NCI-H1092 (cell line): ENCODE results near the gene SLC7A1.

Experiments used
- DNase-seq: peaks from one replicate; lab custom pipeline; 2025; lab: John Stamatoyannopoulos, UW

SLC7A1 gene

DNA sequence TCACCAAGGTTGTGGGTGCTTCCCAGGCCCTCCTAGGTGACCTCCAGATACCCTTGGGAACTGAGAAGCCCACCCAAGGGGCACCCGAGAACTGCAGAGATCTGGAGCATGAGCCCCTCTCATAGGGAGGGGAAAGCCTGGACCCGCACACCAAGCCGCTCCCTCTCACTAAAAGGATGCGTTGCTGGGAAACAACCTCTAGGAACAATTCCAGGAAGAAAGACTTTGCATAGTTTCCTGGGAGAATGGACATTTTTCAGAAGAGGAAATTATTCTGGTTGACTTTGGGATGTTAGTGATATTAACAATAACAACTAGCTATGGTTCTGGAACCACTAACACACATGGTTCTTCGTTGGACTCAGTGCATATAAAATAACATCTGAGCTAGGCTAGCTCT is 64.6 kb downstream of the SLC7A1 start:
- DNase-seq, result no peak

DNA sequence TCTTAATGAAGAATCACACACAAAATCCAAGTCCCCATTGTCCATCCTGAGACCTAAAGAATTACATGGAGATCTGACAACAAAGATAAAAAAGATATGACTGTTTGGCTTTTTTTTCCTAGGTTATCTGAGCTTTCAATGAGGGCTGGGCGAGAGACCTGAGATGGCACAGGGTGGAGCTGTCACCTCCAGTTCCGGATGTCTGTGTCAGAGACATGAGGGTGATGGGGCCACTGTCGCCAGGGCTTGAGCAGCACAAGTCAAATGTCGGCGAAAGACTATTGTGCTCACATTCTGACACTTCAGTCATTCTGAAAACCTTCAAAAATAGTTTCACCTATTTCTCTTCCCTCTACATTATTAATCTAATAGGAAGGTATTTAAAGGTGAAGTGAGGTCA is 65.7 kb downstream of the SLC7A1 start:
- DNase-seq, result no peak

DNA sequence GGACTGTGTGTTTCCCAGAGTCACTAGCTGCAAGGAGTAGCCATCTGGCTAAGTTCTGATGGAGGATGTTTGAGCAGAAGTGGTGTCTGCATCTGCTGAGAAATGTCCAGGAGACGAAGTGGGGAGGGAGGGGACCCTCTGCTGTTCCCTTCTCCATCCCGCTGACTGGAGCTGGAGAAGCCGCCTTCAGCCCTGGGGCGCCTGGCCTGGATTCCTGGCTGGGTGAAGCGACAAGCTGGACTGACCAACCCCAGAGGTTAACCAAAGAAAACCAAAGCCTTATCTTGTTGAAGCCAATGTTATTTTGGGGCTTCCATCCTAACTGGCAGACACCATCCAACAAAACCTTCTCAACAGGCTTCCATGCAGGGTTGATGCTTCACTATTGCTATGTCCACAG is 67.6 kb downstream of the SLC7A1 start:
- DNase-seq, result no peak

GRCh38 chr13:29527511-29527910 is 68.0 kb downstream of the SLC7A1 start:
- DNase-seq, result no peak

- no peak for DNase-seq
Measured at GRCh38 chr13:29526741-29527140, 68.7 kb downstream of the SLC7A1 start.

DNA sequence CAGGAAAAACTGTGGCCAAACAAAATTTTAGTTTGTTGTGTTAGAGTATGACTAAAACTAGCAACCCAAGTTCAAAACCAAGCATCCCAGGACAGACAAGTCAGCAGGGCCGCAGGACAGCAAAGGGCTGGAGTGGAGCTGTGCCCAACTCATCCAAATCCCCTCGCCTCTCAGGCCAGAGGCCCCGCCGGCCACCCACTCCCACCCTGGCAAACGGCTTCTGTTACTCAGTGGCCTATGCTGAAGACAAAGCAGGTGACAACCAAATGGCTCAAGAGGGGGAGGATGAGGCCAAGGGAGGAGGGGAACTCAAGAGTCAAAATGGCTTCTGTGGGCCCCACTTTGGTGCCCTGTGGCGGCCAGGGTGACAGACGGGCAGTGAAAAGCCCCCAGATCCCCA is 69.7 kb downstream of the SLC7A1 start:
- DNase-seq, result no peak

DNA sequence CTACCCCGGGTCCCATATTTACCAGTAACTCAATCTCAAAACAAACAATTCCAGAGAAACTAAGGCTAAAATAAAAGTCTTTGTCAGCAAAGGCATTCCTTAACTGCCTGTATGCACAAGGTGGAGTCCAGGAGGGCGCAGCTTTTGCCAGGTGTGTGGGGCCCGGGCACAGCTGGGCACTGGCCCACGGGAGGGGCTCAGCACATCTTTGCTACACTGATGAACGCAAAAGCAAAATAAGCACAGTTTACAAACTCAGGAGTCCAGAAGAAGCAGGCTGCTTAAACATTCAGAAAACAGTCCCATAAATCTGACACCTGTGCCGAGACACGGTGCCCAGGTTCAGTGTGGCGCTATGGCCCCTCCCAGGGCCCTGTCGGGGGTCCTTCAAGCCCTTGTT is 70.8 kb downstream of the SLC7A1 start:
- DNase-seq, result no peak

- no peak for DNase-seq
Measured at GRCh38 chr13:29524176-29524575, 71.3 kb downstream of the SLC7A1 start.

DNA sequence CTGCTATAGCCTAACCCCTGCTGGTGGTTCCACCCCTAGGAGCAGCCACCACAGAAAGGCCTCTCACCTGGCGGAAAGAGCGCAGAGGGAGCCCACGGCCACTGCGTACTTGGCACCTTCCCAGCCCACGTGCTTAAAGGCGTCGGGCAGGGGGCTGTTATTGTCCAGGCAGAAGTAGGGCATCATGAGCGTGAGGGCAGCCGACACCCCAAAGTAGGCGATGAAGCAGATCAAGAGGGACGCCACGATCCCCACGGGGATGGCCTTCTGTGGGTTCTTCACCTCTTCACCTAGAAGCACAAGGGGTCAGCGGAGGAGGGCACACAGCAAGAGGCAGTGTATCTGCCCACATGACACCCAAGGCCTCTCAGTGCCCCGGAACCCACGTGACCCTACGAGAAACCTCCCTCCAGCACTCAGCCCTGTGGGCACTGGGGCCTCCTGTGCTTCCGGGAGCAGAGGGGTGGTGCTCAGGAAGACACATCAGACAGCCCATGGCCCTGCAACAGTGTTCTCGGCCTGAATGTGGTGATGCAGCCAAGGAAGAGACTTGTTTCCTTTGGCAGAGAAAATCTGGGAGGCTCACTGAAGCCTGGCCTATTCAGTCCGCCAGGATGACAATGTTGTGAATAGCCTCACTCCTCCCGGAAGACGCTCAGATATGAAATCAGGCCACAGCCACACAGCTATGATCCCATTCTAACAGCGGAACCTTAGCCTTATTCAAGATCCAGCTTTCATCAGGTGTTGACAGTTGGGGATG is 72.1 kb downstream of the SLC7A1 start:
- DNase-seq, result no peak

- no peak for DNase-seq
Measured at GRCh38 chr13:29522044-29522685, 73.3 kb downstream of the SLC7A1 start.

DNA sequence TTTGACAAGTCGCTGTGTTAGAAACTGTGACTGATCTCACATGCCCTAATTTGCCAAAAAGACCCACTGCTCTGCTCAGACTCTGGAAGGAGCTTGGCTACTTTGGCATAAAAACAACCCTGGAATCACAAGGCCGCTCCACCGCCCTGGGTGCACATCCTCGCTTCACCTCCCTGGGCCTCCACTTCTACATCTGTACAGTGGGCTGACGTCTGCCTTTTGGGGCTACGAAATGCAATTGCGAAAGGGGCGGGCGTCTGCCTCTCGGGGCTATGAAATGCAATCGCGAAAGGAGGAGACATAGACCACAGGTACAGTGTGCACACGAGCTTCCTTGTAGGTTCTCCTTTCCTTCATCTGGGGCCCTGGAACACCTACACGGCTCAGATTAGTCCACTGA is 74.2 kb downstream of the SLC7A1 start:
- no peak for DNase-seq

DNA sequence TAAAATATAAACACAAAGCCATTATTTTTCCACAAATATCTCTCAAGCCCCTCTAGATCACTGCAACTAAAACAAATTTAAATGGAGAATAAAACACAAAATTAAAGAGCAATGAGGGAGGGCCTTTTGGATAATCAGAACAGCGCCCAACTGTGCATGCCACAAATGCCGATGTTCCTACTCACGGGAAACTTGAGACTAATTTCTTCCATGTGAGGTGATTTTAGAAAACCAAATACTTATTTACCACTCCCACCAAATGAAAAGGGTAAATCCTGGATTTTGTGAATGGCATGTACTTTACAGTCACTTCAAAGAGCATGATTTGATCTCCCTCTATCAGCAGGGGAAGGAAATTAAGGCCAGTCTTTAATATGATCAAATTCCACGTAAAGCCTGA is 74.8 kb downstream of the SLC7A1 start:
- no peak for DNase-seq

GRCh38 chr13:29519921-29520320 is 75.6 kb downstream of the SLC7A1 start:
- DNase-seq, result no peak

DNA sequence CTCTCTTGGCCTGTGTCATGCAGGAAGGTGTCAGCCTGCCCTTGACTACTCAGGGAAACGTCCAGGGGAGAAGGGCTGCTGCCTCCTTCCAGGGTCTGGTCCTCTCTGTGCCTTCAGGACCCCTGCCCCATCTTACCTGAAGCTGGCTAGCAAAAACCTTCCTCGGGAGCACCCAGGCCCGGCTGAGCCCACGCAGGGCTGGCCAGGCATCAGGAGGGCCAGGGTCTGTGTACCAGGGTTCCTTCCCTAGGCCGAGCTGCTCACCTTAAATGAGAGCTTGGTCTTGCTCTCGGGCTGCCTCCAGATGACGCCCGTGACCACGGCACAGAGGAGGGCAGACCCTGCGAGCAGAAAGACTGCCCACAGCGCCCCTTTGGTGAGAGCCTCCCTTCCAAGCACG is 78.6 kb downstream of the SLC7A1 start:
- DNase-seq, result no peak

DNA sequence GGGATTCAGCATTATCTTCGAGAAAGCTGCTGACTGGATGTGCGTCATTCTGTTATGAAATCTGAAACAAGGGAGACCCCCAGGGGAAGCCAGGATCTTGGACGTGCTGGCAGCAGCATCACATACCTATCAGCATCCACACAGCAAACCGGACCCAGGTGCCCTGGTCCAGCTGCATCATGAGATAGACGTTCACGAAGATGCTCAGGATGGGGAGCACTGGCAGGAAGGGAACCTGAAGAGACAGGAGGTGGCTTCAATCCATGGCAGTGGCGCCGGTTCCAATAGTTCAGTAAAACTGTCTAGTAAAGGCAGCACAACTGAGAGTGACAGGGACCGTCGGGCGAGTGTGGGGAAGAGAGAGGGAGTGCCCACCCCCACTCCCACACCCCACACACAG is 79.5 kb downstream of the SLC7A1 start:
- no peak for DNase-seq

- no peak for DNase-seq
Measured at GRCh38 chr13:29515372-29515771, 80.1 kb downstream of the SLC7A1 start.

DNA sequence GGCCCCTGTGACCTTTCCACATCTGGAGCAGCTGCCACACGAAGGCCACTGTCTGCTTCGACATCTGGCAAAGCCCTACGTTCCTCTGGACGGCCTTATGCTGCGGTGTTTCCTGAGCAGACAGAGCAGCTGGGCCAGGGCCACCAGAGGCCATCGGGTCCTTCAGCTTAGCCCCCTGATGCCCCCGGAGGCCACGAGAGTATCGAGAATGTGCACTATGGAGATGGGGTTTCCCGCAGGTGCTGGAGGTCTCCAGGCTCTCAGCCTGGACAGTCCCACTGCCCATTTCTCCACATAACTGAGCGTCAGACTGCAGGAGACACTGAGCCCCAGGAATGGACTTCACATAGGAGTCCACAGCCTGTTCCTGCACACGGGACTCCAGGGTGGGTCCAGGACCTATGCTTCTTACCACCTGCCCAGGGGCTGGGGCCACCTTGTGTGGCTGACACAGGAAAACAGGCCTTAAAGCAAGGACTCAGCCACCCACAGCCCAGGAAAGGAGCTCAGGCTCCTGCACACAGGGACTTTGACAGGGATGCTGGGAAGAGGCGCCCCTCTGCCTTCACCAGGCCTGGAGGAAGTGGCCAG is 80.7 kb downstream of the SLC7A1 start:
- DNase-seq, result no peak

DNA sequence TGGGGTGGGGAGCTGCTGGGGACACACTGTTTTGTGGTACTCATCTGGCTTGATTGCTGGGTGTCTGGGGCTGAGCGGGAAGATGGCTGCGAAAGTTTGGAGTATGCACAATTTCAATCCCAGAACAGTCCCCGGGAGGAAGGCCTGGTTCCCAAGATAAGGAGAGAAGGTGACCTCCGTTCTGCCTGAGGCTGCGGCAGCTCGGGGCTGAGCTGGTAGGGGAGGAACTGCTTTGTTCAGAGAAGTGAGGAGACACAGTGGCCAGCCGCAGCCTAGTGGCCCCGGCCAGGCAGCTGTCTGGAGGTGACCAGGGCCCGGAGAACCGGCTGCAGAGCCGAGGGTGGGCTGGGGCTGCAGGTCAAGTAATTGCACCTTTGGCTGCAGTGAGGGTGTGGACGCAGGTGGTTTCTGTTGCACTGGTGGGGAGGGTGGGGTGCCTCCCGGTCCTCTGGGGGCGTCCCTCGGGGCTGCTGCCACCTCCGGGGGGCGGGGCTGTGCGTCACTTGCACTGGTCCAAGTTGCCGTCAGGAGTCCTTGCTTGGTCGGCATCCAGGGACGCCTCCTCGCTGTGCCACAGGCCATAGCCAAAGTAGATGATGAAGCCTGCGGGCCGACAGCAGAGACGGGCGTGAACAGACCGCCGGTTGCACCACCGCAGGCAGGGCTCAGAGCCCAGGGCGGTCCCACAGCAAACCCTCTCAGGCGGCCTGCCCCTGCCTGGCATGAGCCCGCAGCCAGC is 81.3 kb downstream of the SLC7A1 start:
- no peak for DNase-seq

- no peak for DNase-seq
Measured at GRCh38 chr13:29513002-29513980, 82.2 kb downstream of the SLC7A1 start.

- DNase-seq, result no peak
Measured at GRCh38 chr13:29511980-29512379, 83.5 kb downstream of the SLC7A1 start.

DNA sequence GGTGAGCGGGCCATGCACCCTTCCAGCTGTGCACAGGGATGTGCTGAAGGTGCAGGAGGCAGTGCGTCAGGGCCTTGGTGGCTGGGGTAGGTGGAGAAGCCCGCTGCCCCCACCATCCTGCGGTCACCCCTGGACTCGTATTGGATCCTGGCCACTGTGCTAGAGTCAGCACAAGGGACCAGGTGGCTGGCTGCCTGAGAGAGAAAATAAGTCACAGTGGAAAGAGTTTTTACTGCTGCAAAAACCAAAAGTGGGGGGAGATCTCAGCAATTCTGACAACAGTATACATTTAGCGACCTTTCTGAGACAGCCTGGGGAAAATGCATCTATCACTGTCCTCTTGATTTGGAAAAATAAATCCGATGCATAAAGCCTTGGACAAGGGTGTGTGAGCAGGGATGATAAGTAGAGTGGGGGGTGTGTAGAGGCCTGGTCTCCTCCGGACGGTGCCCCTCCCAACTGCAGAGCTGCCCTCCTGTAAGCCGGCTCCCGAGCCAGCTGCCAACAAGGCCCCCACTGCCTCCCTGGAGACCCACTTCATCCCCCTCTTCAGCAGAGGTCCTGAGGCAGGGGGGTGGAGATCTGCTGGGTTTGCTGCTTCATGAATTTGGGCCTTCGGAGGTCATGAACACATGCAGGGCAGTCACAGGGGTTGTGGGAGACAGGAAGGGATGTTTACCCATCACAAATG is 84.2 kb downstream of the SLC7A1 start:
- DNase-seq, result no peak
